ENCODE data around the gene MYH14.

MYH14 gene

DNA sequence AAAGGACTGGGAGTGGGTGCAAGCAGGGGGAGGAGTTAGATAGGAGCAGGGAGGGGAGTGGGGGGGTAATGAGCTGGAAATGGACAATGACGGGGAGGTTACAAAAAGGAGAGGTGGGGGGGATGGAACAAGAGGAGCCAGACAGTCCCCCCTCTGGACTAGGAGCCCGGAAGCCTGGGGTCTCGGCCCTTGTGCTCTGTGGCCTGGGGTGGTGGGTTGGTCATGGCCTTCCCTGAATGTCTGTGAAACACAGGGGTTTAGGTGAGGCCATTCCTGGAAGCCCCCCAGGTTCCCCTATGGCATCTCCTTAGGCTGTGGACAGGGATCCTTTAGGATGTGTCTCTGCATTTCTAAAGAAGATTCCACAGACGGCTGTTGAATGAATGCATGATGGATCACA lies 113.7 kb downstream of the MYH14 start:
- TF ChIP-seq, protein P1, sequence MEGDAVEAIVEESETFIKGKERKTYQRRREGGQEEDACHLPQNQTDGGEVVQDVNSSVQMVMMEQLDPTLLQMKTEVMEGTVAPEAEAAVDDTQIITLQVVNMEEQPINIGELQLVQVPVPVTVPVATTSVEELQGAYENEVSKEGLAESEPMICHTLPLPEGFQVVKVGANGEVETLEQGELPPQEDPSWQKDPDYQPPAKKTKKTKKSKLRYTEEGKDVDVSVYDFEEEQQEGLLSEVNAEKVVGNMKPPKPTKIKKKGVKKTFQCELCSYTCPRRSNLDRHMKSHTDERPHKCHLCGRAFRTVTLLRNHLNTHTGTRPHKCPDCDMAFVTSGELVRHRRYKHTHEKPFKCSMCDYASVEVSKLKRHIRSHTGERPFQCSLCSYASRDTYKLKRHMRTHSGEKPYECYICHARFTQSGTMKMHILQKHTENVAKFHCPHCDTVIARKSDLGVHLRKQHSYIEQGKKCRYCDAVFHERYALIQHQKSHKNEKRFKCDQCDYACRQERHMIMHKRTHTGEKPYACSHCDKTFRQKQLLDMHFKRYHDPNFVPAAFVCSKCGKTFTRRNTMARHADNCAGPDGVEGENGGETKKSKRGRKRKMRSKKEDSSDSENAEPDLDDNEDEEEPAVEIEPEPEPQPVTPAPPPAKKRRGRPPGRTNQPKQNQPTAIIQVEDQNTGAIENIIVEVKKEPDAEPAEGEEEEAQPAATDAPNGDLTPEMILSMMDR (conservative IDR thresholded peaks at IDR 0.05; ENCODE audit: low read depth, low read length), result no peak
- no peak for DNase-seq (ENCODE audit: low read depth)
- no peak overlapping the region for H3K4me3 ChIP-seq (ENCODE audit: low read length)

DNA sequence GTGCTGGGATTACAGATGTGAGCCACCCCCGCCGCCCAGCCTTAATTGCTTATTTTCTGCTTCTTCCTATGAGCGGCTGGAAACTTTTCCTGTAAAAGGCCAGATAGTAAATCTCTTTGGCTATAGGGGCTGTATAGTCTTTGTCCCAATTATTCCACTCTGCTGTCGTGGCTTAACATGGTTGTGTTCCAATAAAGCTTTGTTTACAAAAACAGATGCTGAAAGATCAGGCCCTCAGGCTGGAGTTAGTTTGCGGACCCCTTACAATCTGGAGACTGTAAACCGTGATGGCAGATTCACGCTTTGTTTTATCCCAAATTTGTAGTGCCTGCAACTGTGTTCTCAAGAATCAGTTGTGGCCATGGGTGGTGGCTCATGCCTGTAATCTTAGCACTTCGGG lies 115.0 kb downstream of the MYH14 start:
- TF ChIP-seq, protein P1 (conservative IDR thresholded peaks at IDR 0.05; ENCODE audit: low read depth, low read length), result no peak
- no peak for DNase-seq (ENCODE audit: low read depth)
- H3K4me3 ChIP-seq (ENCODE audit: low read length), result no peak overlapping the region

DNA sequence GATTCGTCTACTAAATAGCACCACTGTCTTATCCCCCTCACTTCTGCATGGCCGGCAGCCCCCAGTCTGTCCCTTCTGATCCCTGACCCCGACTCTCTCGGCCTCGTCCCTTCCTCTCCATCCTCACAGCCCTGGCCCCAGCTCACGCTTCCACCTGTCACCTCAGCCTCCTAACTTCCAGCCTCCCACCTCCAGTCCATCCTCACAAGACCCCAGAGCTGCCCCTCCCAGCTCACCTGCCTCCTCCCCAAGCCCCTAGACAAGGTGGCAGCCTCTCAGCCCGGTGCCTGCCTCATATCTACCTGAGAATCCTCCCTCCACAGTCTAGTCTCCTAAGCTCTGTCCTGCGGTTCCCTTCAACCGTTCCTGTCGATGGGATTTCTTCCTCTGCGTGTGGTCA lies 115.7 kb downstream of the MYH14 start:
- no peak overlapping the region for H3K4me3 ChIP-seq (ENCODE audit: low read length)
- DNase-seq (ENCODE audit: low read depth), result no peak
- TF ChIP-seq, protein P1 (conservative IDR thresholded peaks at IDR 0.05; ENCODE audit: low read depth, low read length), result no peak

DNA sequence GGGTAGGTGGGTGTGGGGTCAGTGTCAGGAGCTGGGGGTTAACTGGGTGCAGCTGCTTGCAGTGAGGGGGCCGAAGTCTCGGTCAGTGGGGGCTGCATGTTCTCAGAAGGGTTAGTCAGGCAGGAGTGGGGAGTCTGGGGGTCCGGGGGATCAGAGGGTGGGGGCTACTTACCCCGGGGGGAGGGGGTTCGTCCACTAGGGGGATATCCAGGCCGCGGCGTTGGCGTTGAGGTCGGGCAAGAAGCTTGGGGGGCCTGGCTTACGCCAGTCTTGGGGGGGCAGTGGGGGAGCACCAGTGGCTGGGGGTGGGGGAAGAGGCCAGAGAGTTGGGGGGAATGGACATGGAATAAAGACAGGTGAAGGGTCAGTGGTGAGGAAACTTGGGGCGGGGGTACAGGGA lies 116.6 kb downstream of the MYH14 start:
- no peak overlapping the region for H3K4me3 ChIP-seq (ENCODE audit: low read length)
- TF ChIP-seq, protein P1 (conservative IDR thresholded peaks at IDR 0.05; ENCODE audit: low read depth, low read length), result no peak

DNA sequence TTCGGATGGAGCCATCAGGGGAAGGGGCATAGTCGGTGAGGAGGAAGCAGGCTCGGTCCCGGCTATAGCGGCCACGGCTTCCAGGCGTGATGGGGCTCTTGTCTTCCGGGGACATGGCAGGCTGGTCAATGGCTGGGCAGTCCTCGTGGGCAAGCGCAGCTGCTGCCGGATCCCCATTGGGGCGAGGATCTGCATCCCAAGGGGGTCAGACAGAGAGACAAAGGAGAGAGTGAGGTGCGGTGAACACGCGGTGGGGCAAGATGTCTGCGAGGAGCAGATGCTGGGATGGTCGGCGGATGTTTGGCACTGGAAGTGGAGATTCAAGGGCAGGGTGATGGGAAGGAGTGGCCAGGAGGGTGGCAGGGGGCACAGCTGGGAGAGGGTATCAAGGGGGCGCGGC lies 117.2 kb downstream of the MYH14 start:
- TF ChIP-seq, protein P1 (conservative IDR thresholded peaks at IDR 0.05; ENCODE audit: low read depth, low read length), result no peak
- no peak overlapping the region for H3K4me3 ChIP-seq (ENCODE audit: low read length)
- DNase-seq (ENCODE audit: low read depth), result no peak

More for the DNA sequence above, 116.6 kb downstream of the MYH14 start:
- no peak for DNase-seq (ENCODE audit: low read depth)

DNA sequence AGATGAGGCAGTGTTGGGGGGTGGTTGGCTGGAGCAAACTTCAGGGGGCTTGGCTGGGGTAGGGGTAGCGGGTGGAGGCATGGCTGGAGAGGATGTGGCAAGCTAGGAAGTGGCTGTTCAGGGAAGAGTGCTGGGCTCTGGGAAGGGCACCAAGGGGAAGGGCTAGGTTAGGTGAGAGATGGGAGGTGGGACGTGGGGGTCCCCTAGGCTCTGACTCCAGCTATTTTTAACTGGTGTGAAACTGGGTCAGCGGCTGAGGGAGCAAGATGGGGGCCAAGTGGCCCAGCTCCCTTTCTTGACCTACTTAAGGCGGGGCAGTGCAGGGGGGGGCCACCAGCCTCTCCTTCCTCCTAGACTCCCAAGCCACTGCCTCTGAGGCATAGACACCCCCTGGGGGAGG lies 118.4 kb downstream of the MYH14 start:
- no peak for DNase-seq (ENCODE audit: low read depth)

DNA sequence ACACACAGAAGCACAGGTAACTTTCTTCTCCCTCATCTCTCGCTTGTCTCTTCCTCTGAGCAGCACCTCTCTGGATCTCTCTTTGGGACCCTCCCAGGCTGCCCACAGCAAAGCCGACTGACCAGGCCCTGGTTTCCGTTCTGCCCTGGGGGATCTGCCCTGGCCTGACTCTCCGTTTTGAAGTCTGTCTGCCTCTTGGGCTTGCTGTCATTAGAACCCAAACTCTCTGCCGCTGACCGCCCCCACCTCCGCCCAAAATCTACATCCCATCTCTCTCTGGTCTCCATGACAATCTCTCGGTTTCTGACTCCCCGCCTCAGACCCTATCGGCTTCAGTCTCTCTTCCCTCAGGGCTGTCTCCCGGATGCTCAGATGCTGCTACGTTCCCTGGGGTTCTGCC lies 118.8 kb downstream of the MYH14 start:
- TF ChIP-seq, protein P1 (conservative IDR thresholded peaks at IDR 0.05; ENCODE audit: low read depth, low read length), result no peak
- no peak overlapping the region for H3K4me3 ChIP-seq (ENCODE audit: low read length)
- DNase-seq (ENCODE audit: low read depth), result no peak

More for the DNA sequence above, 118.4 kb downstream of the MYH14 start:
- TF ChIP-seq, protein P1 (conservative IDR thresholded peaks at IDR 0.05; ENCODE audit: low read depth, low read length), result no peak
- H3K4me3 ChIP-seq (ENCODE audit: low read length), result no peak overlapping the region

Data from retinal pigment epithelial cell (primary cell).